ENCODE results near the gene ZMPSTE24. TPM values are rescaled to one million over a fixed set of nuclear protein-coding genes. Genes with fewer than 3 reads are reported as not detected.
"Not testable (repeated sequence)": the region's sequence is repeated elsewhere in the genome, so short reads cannot be mapped to it uniquely, and the experiment has no call there.

The ZMPSTE24 gene
- polyA plus RNA-seq, 1 donor (not counting 4 experiments of a cell fraction or from before 2014, with no cell fraction given): 73.4 TPM

DNA sequence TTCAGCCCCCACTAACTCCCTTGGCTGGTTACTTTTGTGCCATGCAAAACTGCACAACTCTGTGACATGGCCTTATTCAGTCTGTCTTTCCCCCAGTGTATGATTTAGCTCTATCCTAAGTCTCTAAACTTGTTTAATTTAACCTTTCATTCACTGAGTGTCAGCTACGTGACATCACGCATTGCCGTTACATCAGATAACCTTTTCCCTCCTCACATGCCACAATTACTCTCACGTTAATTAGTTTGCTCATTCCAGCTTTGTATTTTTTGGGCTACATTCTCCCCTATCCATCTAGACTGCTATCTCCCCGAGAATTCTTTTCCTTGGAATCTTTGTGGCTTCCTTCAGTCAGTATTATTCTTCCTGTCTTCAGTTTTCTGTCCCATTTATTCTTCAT is 39.7 kb upstream of the ZMPSTE24 start:
- no peaks in the 10 kb centered on the region for H3K9me3 ChIP-seq (ENCODE audit: control insufficient read depth, low read depth, low read length)
- H3K79me2 ChIP-seq (ENCODE audit: control insufficient read depth, insufficient read depth, low read length): no peaks in the 10 kb centered on the region
- H3K27me3 ChIP-seq (ENCODE audit: control insufficient read depth, extremely low read depth, insufficient read depth, low read length): no peaks in the 10 kb centered on the region
- no peak overlapping the region for H3K9ac ChIP-seq (ENCODE audit: control insufficient read depth, extremely low read depth, insufficient read depth, low read length)
- H3K4me2 ChIP-seq (ENCODE audit: control insufficient read depth, extremely low read depth, insufficient read depth, low read depth, low read length): no peak overlapping the region
- no peak overlapping the region for H3K27ac ChIP-seq (ENCODE audit: control insufficient read depth, insufficient read depth, low read length)
- no peaks in the 10 kb centered on the region for H4K20me1 ChIP-seq (ENCODE audit: control insufficient read depth, extremely low read depth, insufficient read depth, low read length)
- no peaks in the 10 kb centered on the region for H3K9me1 ChIP-seq (ENCODE audit: control insufficient read depth, extremely low read depth, insufficient read depth, low read length)
- H3K36me3 ChIP-seq (ENCODE audit: control insufficient read depth in 2 of 2, extremely low read depth in 1 of 2, insufficient read depth in 2 of 2, low read length in 2 of 2): peaks cover 0 to 1% of the 10 kb centered on the region in 2 experiments
- H3K4me3 ChIP-seq (ENCODE audit: control insufficient read depth in 2 of 3, extremely low read depth in 1 of 3, insufficient read depth in 2 of 3, low read depth in 1 of 3, low read length in 3 of 3): no peak overlapping the region
- DNase-seq (ENCODE audit: low read depth, low spot score) (no peak), FAIRE-seq (no peak)
- dilution Hi-C loops (cut with MboI; ENCODE audit: extremely low pct_ligation_motif_present, low sequenced_read_pairs): no loop called here
- TF ChIP-seq EZH2 (IDR thresholded peaks at IDR 0.05; ENCODE audit: low read length): no peak
- TF ChIP-seq, protein P1, sequence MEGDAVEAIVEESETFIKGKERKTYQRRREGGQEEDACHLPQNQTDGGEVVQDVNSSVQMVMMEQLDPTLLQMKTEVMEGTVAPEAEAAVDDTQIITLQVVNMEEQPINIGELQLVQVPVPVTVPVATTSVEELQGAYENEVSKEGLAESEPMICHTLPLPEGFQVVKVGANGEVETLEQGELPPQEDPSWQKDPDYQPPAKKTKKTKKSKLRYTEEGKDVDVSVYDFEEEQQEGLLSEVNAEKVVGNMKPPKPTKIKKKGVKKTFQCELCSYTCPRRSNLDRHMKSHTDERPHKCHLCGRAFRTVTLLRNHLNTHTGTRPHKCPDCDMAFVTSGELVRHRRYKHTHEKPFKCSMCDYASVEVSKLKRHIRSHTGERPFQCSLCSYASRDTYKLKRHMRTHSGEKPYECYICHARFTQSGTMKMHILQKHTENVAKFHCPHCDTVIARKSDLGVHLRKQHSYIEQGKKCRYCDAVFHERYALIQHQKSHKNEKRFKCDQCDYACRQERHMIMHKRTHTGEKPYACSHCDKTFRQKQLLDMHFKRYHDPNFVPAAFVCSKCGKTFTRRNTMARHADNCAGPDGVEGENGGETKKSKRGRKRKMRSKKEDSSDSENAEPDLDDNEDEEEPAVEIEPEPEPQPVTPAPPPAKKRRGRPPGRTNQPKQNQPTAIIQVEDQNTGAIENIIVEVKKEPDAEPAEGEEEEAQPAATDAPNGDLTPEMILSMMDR (optimal IDR thresholded peaks at IDR 0.05 in 1 of 3, IDR thresholded peaks at IDR 0.05 in 1 of 3, conservative IDR thresholded peaks at IDR 0.05 in 1 of 3; ENCODE audit: extremely low read depth in 1 of 3, insufficient read depth in 2 of 3, low read length in 3 of 3): no peak
- no peak overlapping the region for H2AFZ ChIP-seq (ENCODE audit: control insufficient read depth, low read length)
- no peaks in the 10 kb centered on the region for H3K4me1 ChIP-seq (ENCODE audit: control insufficient read depth, extremely low read depth, insufficient read depth, low read length)

DNA sequence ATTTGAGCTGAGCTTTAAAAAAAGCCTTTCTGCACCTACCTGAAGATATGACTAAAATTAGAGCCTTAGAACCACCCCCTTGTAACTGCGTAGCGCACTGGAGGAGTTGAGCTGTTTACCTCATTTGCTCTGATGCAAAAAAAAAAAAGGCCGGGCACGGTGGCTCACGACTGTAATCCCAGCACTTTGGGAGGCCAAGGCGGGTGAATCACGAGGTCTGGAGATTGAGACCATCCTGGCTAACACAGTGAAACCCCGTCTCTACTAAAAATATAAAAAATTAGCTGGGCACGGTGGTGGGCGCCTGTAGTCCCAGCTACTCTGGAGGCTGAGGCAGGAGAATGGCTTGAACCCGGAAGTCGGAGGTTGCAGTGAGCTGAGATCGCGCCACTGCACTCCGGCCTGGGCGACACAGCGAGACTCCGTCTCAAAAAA is 36.5 kb upstream of the ZMPSTE24 start:
- FAIRE-seq; H3K4me1 ChIP-seq (ENCODE audit: control insufficient read depth, extremely low read depth, insufficient read depth, low read length); H3K4me3 ChIP-seq (ENCODE audit: control insufficient read depth in 2 of 3, extremely low read depth in 1 of 3, insufficient read depth in 2 of 3, low read depth in 1 of 3, low read length in 3 of 3); H4K20me1 ChIP-seq (ENCODE audit: control insufficient read depth, extremely low read depth, insufficient read depth, low read length); H3K9ac ChIP-seq (ENCODE audit: control insufficient read depth, extremely low read depth, insufficient read depth, low read length); H3K9me3 ChIP-seq (ENCODE audit: control insufficient read depth, low read depth, low read length); H3K79me2 ChIP-seq (ENCODE audit: control insufficient read depth, insufficient read depth, low read length); H3K4me2 ChIP-seq (ENCODE audit: control insufficient read depth, extremely low read depth, insufficient read depth, low read depth, low read length); dilution Hi-C loops (cut with MboI; ENCODE audit: extremely low pct_ligation_motif_present, low sequenced_read_pairs); H3K27me3 ChIP-seq (ENCODE audit: control insufficient read depth, extremely low read depth, insufficient read depth, low read length); H3K9me1 ChIP-seq (ENCODE audit: control insufficient read depth, extremely low read depth, insufficient read depth, low read length); H3K36me3 ChIP-seq (ENCODE audit: control insufficient read depth in 2 of 2, extremely low read depth in 1 of 2, insufficient read depth in 2 of 2, low read length in 2 of 2); DNase-seq (ENCODE audit: low read depth, low spot score); H3K27ac ChIP-seq (ENCODE audit: control insufficient read depth, insufficient read depth, low read length); H2AFZ ChIP-seq (ENCODE audit: control insufficient read depth, low read length): not testable (repeated sequence)
